CD14-positive monocyte (primary cell): ENCODE data around the gene CDK16. TPM values are rescaled to one million over a fixed set of nuclear protein-coding genes. Genes with fewer than 3 reads are reported as not detected.

Experiments
- DNase-seq, 3 donors: peaks; one replicate each; pipeline ENCODE4 v3.0.0-alpha.2; 2011 to 2022
- H2AFZ ChIP-seq: 2 replicates; pipeline ENCODE4 v1.6.0; 2012; ENCODE audit warnings: mild to moderate bottlenecking, low read depth, low read length, inconsistent platforms; ENCODE audit not compliant: insufficient read depth, poor library complexity, severe bottlenecking
- H3K27ac ChIP-seq, 2 donors: 1 replicate in 1 of 2; 2 replicates in 1 of 2; pipeline ENCODE4 v1.5.1; 2012 to 2013; ENCODE audit warnings: low read length in 2 of 2, control low read depth in 1 of 2, inconsistent platforms in 1 of 2, low read depth in 1 of 2, mild to moderate bottlenecking in 1 of 2
- H3K27me3 ChIP-seq, 2 donors: one replicate each; pipeline versions ENCODE4 v1.6.0 to v1.6.1; 2011 to 2013; ENCODE audit warnings: low read length in 2 of 2; ENCODE audit not compliant: control insufficient read depth in 2 of 2, insufficient read depth in 2 of 2
- H3K36me3 ChIP-seq, 2 donors: replicated peaks in 1 of 2; 1 replicate in 1 of 2; 2 replicates in 1 of 2; pipeline versions ENCODE4 v1.5.1 to v1.6.1; 2012 to 2013; ENCODE audit warnings: low read length in 2 of 2, control low read depth in 1 of 2, inconsistent platforms in 1 of 2, mild to moderate bottlenecking in 1 of 2; ENCODE audit not compliant: insufficient read depth in 2 of 2, control insufficient read depth in 1 of 2
- H3K4me1 ChIP-seq, 2 donors: 1 replicate in 1 of 2; 2 replicates in 1 of 2; pipeline versions ENCODE4 v1.5.1 to v1.6.1; 2012 to 2013; ENCODE audit warnings: low read length in 2 of 2, control low read depth in 1 of 2, inconsistent platforms in 1 of 2, mild to moderate bottlenecking in 1 of 2, moderate library complexity in 1 of 2; ENCODE audit not compliant: insufficient read depth in 2 of 2, control insufficient read depth in 1 of 2
- H3K4me2 ChIP-seq: replicated peaks from 2 replicates; pipeline ENCODE3; 2012; ENCODE audit warnings: low read length, moderate library complexity, mild to moderate bottlenecking; ENCODE audit not compliant: poor library complexity, severe bottlenecking; ENCODE audit errors: extremely low read depth
- H3K4me3 ChIP-seq, 3 experiments: fragments of 200-600 bp in 1 of 3; sonication (generic) in 1 of 3; replicated peaks in 1 of 3; 1 replicate in 2 of 3; 2 replicates in 1 of 3; pipeline ENCODE4 v1.5.1; 2011 to 2013; ENCODE audit warnings: low read length in 3 of 3, mild to moderate bottlenecking in 3 of 3, control low read depth in 2 of 3, low read depth in 2 of 3, inconsistent platforms in 1 of 3, moderate library complexity in 1 of 3
- H3K79me2 ChIP-seq: 2 replicates; pipeline ENCODE4 v1.6.0; 2012; ENCODE audit warnings: mild to moderate bottlenecking, control low read depth, inconsistent platforms, low read length, moderate library complexity; ENCODE audit not compliant: insufficient read depth
- H3K9ac ChIP-seq: 2 replicates; pipeline ENCODE4 v1.6.0; 2017; ENCODE audit warnings: low read length, mild to moderate bottlenecking; ENCODE audit not compliant: insufficient read depth, poor library complexity, severe bottlenecking
- H3K9me3 ChIP-seq, 2 donors: replicated peaks in 1 of 2; 1 replicate in 1 of 2; 2 replicates in 1 of 2; pipeline versions ENCODE4 v1.5.1 to v1.6.1; 2012 to 2013; ENCODE audit warnings: low read length in 2 of 2, control low read depth in 1 of 2; ENCODE audit not compliant: control insufficient read depth in 1 of 2, insufficient read depth in 1 of 2
- H4K20me1 ChIP-seq: 2 replicates; pipeline ENCODE4 v1.6.0; 2012; ENCODE audit warnings: mild to moderate bottlenecking, low read length, control low read depth, moderate library complexity; ENCODE audit not compliant: insufficient read depth
- H3K27ac Mint-ChIP-seq, 7 donors: one replicate each; pipeline ENCODE4 v1.8.0; 2020; ENCODE audit warnings: mild to moderate bottlenecking in 7 of 7, mixed read lengths in 7 of 7, moderate library complexity in 6 of 7, inconsistent platforms in 2 of 7
- H3K27me3 Mint-ChIP-seq, 3 donors: one replicate each; pipeline ENCODE4 v1.8.0; 2021 to 2022; ENCODE audit warnings: low read depth in 3 of 3, mild to moderate bottlenecking in 3 of 3, mixed read lengths in 3 of 3, moderate library complexity in 3 of 3, inconsistent platforms in 1 of 3
- H3K36me3 Mint-ChIP-seq, 2 donors: one replicate each; pipeline ENCODE4 v1.8.0; 2020; ENCODE audit warnings: mixed read lengths in 2 of 2, inconsistent platforms in 1 of 2, mild to moderate bottlenecking in 1 of 2
- H3K4me1 Mint-ChIP-seq: one replicate; pipeline ENCODE4 v1.8.0; 2020; ENCODE audit warnings: mild to moderate bottlenecking, mixed read lengths
- H3K4me3 Mint-ChIP-seq, 2 donors: one replicate each; pipeline ENCODE4 v1.8.0; 2020; ENCODE audit warnings: mild to moderate bottlenecking in 2 of 2, mixed read lengths in 2 of 2, moderate library complexity in 1 of 2
- H3K9me3 Mint-ChIP-seq, 7 donors: one replicate each; pipeline ENCODE4 v1.8.0; 2020 to 2022; ENCODE audit warnings: mixed read lengths in 7 of 7, mild to moderate bottlenecking in 6 of 7, moderate library complexity in 6 of 7, inconsistent platforms in 2 of 7
- CTCF ChIP-seq: fragments of 200-600 bp; IDR thresholded peaks from one replicate; pipeline ENCODE4 v1.8.0; 2022; ENCODE audit warnings: antibody characterized with exemption, mild to moderate bottlenecking
- WGBS: methylation state at CpG from one replicate; pipeline ENCODE4 v1.1.5; 2013; ENCODE audit warnings: missing lambda C conversion rate; ENCODE audit not compliant: insufficient coverage; 5-methylcytosine and 5-hydroxymethylcytosine counted together
- intact Hi-C, 2 donors: fragments of 100-400 bp; cut with micrococcal nuclease; formaldehyde crosslinking; loops; one replicate each; pipeline versions ENCODE4 v1.15.0 to v1.15.1; 2023
- polyA plus RNA-seq, 3 donors: library from polyadenylated mRNA; depleted of rRNA in 1 of 3; unstranded in 2 of 3; stranded (reverse) in 1 of 3; fragments of 300-500 nt in 2 of 3; fragments of >200 nt in 1 of 3; fragmentation: Illumina TruSeq in 2 of 3; gene quantifications; 1 replicate in 2 of 3; 2 replicates in 1 of 3; pipeline ENCODE4 v1.2.3, GENCODE V29; 2012 to 2021

CDK16 gene
- polyA plus RNA-seq, 3 donors: 7.3 to 97.4 (median 14.1) TPM

DNA sequence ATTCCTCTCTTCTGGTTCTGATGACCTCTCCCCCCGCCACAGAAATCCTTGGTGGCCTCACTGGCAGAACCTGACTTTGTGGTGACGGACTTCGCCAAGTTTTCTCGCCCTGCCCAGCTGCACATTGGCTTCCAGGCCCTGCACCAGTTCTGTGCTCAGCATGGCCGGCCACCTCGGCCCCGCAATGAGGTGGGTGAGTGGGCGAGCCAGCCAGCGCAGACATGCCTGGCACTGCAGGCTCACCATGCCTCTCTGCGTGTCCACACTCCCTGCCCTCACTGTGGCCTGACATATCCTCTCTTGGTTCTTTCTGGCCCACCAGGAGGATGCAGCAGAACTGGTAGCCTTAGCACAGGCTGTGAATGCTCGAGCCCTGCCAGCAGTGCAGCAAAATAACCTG lies 16.2 kb upstream of the CDK16 start:
- peaks cover 83 to 100% of the 10 kb centered on the region in 2 donors for H3K36me3 ChIP-seq
- peaks cover 0 to 17% (median 0%) of the 10 kb centered on the region in 3 donors for H3K27me3 Mint-ChIP-seq
- H3K27ac Mint-ChIP-seq: peak overlapping the region in 2 of 7 donors; percentile 46 to 51
- H3K9ac ChIP-seq: no peak overlapping the region
- H3K79me2 ChIP-seq: peaks cover 23% of the 10 kb centered on the region
- H3K4me2 ChIP-seq: no peak overlapping the region
- TF ChIP-seq CTCF: no peak
- intact Hi-C loops: no loop called here
- H2AFZ ChIP-seq: no peak overlapping the region
- no peak overlapping the region for H3K4me3 ChIP-seq
- WGBS: over 99% methylated on average over 9 of the region's 11 CpGs
- H3K4me1 ChIP-seq: no peaks in the 10 kb centered on the region
- H3K27me3 ChIP-seq: no peaks in the 10 kb centered on the region
- no peaks in the 10 kb centered on the region for H3K9me3 Mint-ChIP-seq
- peaks cover 86% of the 10 kb centered on the region for H4K20me1 ChIP-seq
- H3K9me3 ChIP-seq: no peaks in the 10 kb centered on the region
- H3K4me1 Mint-ChIP-seq: peaks cover 2% of the 10 kb centered on the region
- H3K4me3 Mint-ChIP-seq: no peak overlapping the region
- H3K27ac ChIP-seq: no peak overlapping the region
- peaks cover 87 to 100% of the 10 kb centered on the region in 2 donors for H3K36me3 Mint-ChIP-seq
- DNase-seq: no peak

DNA sequence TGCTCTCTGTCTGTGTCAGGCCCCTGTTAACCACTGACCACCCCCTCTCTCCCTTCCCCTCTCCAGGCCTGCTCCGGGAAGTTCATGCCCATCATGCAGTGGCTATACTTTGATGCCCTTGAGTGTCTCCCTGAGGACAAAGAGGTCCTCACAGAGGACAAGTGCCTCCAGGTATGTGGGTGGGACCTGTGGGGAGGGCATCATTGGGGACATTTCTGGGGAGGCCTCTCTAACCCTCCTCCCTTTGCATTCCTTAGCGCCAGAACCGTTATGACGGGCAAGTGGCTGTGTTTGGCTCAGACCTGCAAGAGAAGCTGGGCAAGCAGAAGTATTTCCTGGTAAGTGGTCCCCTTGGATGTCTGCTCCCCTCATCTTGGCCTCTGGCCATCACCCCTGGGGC lies 15.6 kb upstream of the CDK16 start:
- Histone ChIP-seq H3K4me2 (no peak overlapping the region), H3K4me1 (no peaks in the 10 kb centered on the region), H3K36me3 (peaks cover 89 to 100% of the 10 kb centered on the region in 2 donors), H3K27ac (no peak overlapping the region), H2AFZ (no peak overlapping the region), H3K4me3 (no peak overlapping the region), H3K9me3 (no peaks in the 10 kb centered on the region), H3K79me2 (peaks cover 17% of the 10 kb centered on the region), H3K9ac (no peak overlapping the region), H3K27me3 (no peaks in the 10 kb centered on the region), H4K20me1 (peaks cover 86% of the 10 kb centered on the region)
- no peak for DNase-seq
- H3K36me3 Mint-ChIP-seq: peaks cover 91 to 99% of the 10 kb centered on the region in 2 donors
- peaks cover 0 to 17% (median 0%) of the 10 kb centered on the region in 3 donors for H3K27me3 Mint-ChIP-seq
- H3K9me3 Mint-ChIP-seq: no peaks in the 10 kb centered on the region
- intact Hi-C loops: no loop called here
- no peaks in the 10 kb centered on the region for H3K4me1 Mint-ChIP-seq
- peak overlapping the region in 2 of 7 donors; percentile 15 to 42 for H3K27ac Mint-ChIP-seq
- 100% methylated on average over 2 of the region's 4 CpGs for WGBS
- no peak overlapping the region for H3K4me3 Mint-ChIP-seq
- no peak for TF ChIP-seq CTCF
